ENCODE results near the gene S100A1.

DNA sequence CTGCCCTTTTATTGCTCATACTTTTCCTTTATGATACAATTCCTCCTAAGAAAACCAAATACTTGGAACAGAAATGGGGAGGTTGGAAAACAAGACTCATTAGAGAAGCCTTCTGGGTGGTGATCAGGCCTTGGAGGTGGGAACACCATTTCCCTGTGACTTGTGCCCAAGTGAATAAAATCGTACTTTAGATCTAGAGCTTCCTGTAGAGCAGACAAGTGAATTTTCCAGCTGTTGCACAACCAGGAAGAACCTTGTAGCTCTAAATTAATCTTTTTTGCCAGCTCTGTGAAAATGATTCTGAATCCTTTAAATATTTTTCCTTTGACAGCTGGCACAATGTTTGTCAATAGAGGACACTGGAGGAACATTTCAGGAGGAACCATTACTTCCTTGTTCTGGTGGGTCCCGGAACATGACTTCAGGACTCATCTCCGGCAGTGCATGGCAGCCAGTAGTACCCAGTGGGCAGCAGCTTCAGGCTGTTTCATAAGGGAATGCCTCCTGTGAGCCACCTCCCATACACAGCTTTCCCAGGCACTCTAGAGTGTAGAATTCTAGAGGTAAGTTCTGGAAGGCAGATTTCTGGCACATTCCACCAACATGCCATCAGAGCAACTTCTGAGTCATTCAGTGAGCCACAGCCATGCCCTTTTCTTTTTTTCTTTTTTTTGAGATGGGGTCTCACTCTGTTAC is 24.7 kb downstream of the S100A1 start:
- TF ChIP-seq, protein P1, sequence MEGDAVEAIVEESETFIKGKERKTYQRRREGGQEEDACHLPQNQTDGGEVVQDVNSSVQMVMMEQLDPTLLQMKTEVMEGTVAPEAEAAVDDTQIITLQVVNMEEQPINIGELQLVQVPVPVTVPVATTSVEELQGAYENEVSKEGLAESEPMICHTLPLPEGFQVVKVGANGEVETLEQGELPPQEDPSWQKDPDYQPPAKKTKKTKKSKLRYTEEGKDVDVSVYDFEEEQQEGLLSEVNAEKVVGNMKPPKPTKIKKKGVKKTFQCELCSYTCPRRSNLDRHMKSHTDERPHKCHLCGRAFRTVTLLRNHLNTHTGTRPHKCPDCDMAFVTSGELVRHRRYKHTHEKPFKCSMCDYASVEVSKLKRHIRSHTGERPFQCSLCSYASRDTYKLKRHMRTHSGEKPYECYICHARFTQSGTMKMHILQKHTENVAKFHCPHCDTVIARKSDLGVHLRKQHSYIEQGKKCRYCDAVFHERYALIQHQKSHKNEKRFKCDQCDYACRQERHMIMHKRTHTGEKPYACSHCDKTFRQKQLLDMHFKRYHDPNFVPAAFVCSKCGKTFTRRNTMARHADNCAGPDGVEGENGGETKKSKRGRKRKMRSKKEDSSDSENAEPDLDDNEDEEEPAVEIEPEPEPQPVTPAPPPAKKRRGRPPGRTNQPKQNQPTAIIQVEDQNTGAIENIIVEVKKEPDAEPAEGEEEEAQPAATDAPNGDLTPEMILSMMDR (IDR thresholded peaks at IDR 0.05): no peak
- no peak for TF ChIP-seq EP300 (IDR thresholded peaks at IDR 0.05; ENCODE audit: low read depth)
- no peak for TF ChIP-seq POLR2A (IDR thresholded peaks at IDR 0.05)
